Ovary (tissue), 9 donors: ENCODE data around the gene INSIG2. TPM values are rescaled to one million over a fixed set of nuclear protein-coding genes. Genes with fewer than 3 reads are reported as not detected.

Source experiments
- DNase-seq, 5 donors: peaks; one replicate each; pipeline ENCODE4 v3.0.0-alpha.2; 2019 to 2020
- H3K27ac ChIP-seq, 2 donors: fragments of 200-600 bp; one replicate each; pipeline versions ENCODE4 v1.5.1 to v1.8.0; 2019 to 2022
- H3K27me3 ChIP-seq: fragments of 200-600 bp; one replicate; pipeline ENCODE4 v1.8.0; 2022
- H3K36me3 ChIP-seq: fragments of 200-600 bp; sonication (generic); one replicate; pipeline ENCODE4 v1.5.1; 2019
- H3K4me1 ChIP-seq: one replicate; pipeline ENCODE4 v1.8.1; 2013; ENCODE audit warnings: mild to moderate bottlenecking, moderate library complexity; ENCODE audit not compliant: insufficient read depth
- H3K4me3 ChIP-seq: fragments of 200-600 bp; sonication (generic); one replicate; pipeline ENCODE4 v1.5.1; 2017
- H3K9me3 ChIP-seq, 2 donors: fragments of 200-600 bp in 1 of 2; sonication (generic) in 1 of 2; one replicate each; pipeline versions ENCODE4 v1.5.1 to v1.8.1; 2013 to 2019; ENCODE audit warnings: mild to moderate bottlenecking in 1 of 2, moderate library complexity in 1 of 2
- EP300 ChIP-seq: sonication (generic); formaldehyde crosslinking; IDR thresholded peaks from one replicate; pipeline ENCODE4 v1.6.1; 2017; ENCODE audit warnings: antibody characterized with exemption
- POLR2A ChIP-seq: fragments of 450-650 bp; IDR thresholded peaks from one replicate; pipeline ENCODE4 v1.6.1; 2017; ENCODE audit warnings: antibody characterized with exemption, mild to moderate bottlenecking, moderate library complexity
- WGBS, 3 donors: extraction: QIAGEN DNeasy Blood & Tissue Kit in 1 of 3; methylation state at CpG; one replicate each; pipeline versions ENCODE4 v1.1.5 to v1.1.7; 2013 to 2017; 5-methylcytosine and 5-hydroxymethylcytosine counted together
- intact Hi-C, 4 donors: fragments of 100-400 bp; cut with DNase I; formaldehyde crosslinking; loops; one replicate each; pipeline versions ENCODE4 v1.11.0 to v1.15.1; 2022 to 2023
- polyA plus RNA-seq, 2 donors: library from polyadenylated mRNA; stranded (reverse); fragments of 200-250 nt in 1 of 2; fragments of 350-450 nt in 1 of 2; fragmentation: Illumina TruSeq in 1 of 2; extraction: RNeasy Lipid Tissue Mini Kit (QIAGEN cat#74804) in 1 of 2; gene quantifications; one replicate each; pipeline ENCODE4 v1.2.3, GENCODE V29; 2013 to 2014
- total RNA-seq, 7 donors: library from RNA; depleted of rRNA in 2 of 7; stranded (reverse); fragments of >200 nt in 2 of 7; fragmentation: NEBNext Ultra II Directional in 3 of 7; extraction: Animal tissue kit (Norgen Biotek cat#: 25700) in 3 of 7; gene quantifications; one replicate each; pipeline versions ENCODE4 v1.1.0 to v1.2.4, GENCODE V29; 2016 to 2023
- TF ChIP-seq, protein P1 (sequence below), 3 donors: fragments of 450-650 bp in 2 of 3; fragments of 200-600 bp in 1 of 3; IDR thresholded peaks; one replicate each; pipeline versions ENCODE4 v1.5.1 to v1.8.0; 2016 to 2022; ENCODE audit warnings: antibody characterized with exemption in 3 of 3, mild to moderate bottlenecking in 1 of 3
- donor health status: DM: no; HTN: no; CAD: no; lungs with moderate emphysema.
- donor health status: DM: no; HTN: no; CAD: no.
- donor health status: Bipolar disorder and iron deficiency.
- donor health status: DM: yes; HTN: yes; CAD: no.
- donor health status: DM: no; HTN: no; CAD: no.
- donor health status: DM: yes; HTN: yes; CAD: no.

The INSIG2 gene
- total and polyA plus RNA-seq, 9 donors = 10.9 to 20.3 (median 16.6) TPM

GRCh38 chr2:118051826-118052358 is 36.4 kb upstream of the INSIG2 start:
- Histone ChIP-seq H3K27me3 (no peaks in the 10 kb centered on the region), H3K27ac (no peak overlapping the region), H3K4me1 (no peaks in the 10 kb centered on the region), H3K36me3 (no peaks in the 10 kb centered on the region), H3K9me3 (no peaks in the 10 kb centered on the region), H3K4me3 (no peak overlapping the region)
- intact Hi-C loops = no loop called here
- TF ChIP-seq EP300 (no peak), POLR2A (no peak)
- TF ChIP-seq, protein P1, sequence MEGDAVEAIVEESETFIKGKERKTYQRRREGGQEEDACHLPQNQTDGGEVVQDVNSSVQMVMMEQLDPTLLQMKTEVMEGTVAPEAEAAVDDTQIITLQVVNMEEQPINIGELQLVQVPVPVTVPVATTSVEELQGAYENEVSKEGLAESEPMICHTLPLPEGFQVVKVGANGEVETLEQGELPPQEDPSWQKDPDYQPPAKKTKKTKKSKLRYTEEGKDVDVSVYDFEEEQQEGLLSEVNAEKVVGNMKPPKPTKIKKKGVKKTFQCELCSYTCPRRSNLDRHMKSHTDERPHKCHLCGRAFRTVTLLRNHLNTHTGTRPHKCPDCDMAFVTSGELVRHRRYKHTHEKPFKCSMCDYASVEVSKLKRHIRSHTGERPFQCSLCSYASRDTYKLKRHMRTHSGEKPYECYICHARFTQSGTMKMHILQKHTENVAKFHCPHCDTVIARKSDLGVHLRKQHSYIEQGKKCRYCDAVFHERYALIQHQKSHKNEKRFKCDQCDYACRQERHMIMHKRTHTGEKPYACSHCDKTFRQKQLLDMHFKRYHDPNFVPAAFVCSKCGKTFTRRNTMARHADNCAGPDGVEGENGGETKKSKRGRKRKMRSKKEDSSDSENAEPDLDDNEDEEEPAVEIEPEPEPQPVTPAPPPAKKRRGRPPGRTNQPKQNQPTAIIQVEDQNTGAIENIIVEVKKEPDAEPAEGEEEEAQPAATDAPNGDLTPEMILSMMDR (IDR thresholded peaks at IDR 0.05) = no peak
- 68 to 82% (median 73%) methylated on average over 3 of the region's 3 CpGs for WGBS, 3 donors
- no peak for DNase-seq

DNA sequence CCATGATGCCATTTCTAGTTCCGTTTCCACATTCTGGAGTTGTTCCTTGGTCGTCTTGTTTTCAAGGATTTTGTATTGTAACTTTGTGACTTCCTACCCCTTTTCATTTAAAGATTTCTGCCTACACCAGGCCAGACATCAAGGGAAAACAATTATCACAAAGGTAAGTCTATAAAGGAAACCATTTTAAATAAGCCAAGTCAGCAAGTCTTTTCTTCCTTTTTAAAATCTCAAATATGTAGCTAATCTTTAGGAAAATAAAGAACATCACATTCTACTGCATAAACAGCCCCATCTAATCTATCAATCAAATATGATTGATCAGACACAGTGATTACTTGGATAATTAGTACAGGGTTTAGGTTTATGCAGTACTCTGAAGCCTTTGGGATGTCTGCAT is 35.8 kb upstream of the INSIG2 start:
- Histone ChIP-seq H3K4me3 (no peak overlapping the region), H3K27ac (no peak overlapping the region), H3K4me1 (no peaks in the 10 kb centered on the region), H3K9me3 (no peaks in the 10 kb centered on the region), H3K36me3 (no peaks in the 10 kb centered on the region), H3K27me3 (no peaks in the 10 kb centered on the region)
- no peak for TF ChIP-seq POLR2A
- TF ChIP-seq EP300 = no peak
- TF ChIP-seq, protein P1 (IDR thresholded peaks at IDR 0.05) = no peak
- no peak for DNase-seq
- intact Hi-C loops = no loop called here
- WGBS, 3 donors = 72 to 81% (median 72%) methylated on average over 2 of the region's 2 CpGs

- Histone ChIP-seq H3K4me3 (no peak overlapping the region), H3K27ac (no peak overlapping the region), H3K4me1 (no peaks in the 10 kb centered on the region), H3K36me3 (no peaks in the 10 kb centered on the region), H3K27me3 (no peaks in the 10 kb centered on the region), H3K9me3 (no peaks in the 10 kb centered on the region)
- TF ChIP-seq, protein P1 (IDR thresholded peaks at IDR 0.05) = no peak
- TF ChIP-seq POLR2A (no peak), EP300 (no peak)
- intact Hi-C loops = no loop called here
- DNase-seq = no peak
- WGBS, 3 donors = 78 to 87% (median 79%) methylated on average over 7 of the region's 7 CpGs
Measured at GRCh38 chr2:118053681-118054080, 34.6 kb upstream of the INSIG2 start.

- intact Hi-C loops = no loop called here
- Histone ChIP-seq H3K27me3 (no peaks in the 10 kb centered on the region), H3K4me3 (no peak overlapping the region), H3K27ac (no peak overlapping the region), H3K9me3 (no peaks in the 10 kb centered on the region), H3K4me1 (no peaks in the 10 kb centered on the region), H3K36me3 (no peaks in the 10 kb centered on the region)
- no peak for DNase-seq
- 30 to 55% (median 53%) methylated on average over 3 of the region's 3 CpGs for WGBS, 3 donors
- no peak for TF ChIP-seq EP300
- no peak for TF ChIP-seq POLR2A
- TF ChIP-seq, protein P1 (IDR thresholded peaks at IDR 0.05) = no peak
Measured at GRCh38 chr2:118054213-118055008, 33.9 kb upstream of the INSIG2 start.
